Left hindlimb (tissue), 1 donor: ENCODE results near the gene PRAMEF12.
"Not testable (repeated sequence)": the region's sequence is repeated elsewhere in the genome, so short reads cannot be mapped to it uniquely, and the experiment has no call there.

Source experiments
- DNase-seq: peaks from one replicate; pipeline ENCODE4 v3.0.0-alpha.2; 2018

Gene PRAMEF12

DNA sequence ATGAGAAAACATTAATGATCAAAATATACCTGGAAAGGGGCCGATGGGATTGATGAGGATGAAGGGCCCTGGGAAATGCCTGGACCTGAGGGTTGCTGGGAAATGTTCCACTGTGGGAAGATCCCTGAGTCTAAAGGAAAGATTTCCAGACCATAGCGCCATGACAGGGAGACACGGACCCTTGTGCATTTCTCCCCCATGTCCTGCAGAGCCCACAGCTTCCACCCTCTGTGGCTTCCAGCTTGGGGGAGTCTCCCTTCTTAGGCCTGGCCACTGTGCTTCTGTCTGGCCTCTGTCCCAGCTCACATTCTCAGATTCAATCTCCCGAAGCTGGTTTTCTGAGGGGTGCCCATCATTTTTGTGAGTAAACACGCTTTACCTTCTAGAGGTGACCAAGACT, 1.0 kb upstream of the PRAMEF12 start:
- DNase-seq = no peak

DNA sequence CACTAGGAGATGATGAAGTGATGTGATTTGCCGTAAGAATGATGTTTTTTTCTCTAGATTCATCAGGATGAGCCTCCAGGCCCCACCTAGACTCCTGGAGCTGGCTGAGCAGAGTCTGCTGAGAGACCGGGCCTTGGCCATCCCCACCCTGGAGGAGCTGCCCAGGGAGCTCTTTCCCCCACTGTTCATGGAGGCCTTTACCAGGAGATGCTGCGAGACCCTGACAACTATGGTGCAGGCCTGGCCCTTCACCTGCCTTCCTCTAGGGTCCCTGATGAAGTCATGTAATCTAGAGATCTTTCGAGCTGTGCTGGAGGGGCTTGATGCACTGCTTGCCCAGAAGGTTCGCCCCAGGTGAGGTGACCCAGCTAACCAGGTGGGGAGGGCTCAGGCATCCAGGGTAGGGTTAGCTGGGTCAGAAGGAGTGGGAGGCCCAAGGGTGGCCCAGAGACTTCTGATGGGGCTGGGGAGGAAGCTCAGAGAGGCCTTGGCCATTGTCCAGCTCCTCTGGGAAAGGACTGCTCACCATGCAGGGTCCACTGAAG, 1.3 kb downstream of the PRAMEF12 start:
- DNase-seq = no peak

DNA sequence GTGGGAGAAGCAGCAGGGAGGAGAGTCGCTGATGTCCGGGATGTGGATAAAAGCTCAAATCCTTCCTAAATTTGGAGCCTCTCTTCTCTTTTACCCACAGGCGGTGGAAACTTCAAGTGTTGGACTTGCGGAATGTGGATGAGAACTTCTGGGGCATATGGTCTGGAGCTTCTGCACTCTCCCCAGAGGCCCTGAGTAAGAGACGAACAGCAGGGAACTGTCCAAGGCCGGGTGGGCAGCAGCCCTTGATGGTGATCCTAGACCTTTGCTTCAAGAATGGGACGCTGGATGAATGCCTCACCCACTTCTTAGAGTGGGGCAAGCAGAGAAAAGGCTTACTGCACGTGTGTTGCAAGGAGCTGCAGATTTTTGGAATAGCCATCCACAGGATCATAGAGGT, 1.9 kb downstream of the PRAMEF12 start:
- DNase-seq = no peak

DNA sequence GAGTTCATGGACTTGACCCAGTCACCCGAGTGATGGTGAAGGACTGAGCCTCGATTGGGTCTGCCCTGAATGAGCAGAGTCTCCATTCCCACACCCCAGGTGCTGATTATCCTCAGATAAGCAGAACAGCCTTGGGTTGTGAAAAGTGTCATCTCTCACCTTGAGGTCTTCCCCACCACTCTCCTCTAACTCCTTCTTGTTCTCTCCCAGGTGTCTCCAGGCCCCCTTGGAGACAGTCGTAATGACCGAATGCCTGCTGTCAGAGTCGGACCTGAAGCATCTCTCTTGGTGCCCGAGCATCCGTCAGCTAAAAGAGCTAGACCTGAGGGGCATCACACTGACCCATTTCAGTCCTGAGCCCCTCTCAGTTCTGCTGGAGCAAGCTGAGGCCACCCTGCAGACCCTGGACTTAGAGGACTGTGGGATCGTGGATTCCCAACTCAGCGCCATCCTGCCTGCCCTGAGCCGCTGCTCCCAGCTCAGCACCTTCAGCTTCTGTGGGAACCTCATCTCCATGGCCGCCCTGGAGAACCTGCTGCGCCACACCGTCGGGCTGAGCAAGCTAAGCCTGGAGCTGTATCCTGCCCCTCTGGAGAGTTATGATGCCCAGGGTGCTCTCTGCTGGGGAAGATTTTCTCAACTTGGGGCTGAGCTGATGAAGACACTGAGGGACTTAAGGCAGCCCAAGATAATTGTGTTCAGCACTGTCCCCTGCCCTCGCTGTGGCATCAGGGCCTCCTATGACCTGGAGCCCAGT, 3.4 kb downstream of the PRAMEF12 start:
- no peak for DNase-seq

DNA sequence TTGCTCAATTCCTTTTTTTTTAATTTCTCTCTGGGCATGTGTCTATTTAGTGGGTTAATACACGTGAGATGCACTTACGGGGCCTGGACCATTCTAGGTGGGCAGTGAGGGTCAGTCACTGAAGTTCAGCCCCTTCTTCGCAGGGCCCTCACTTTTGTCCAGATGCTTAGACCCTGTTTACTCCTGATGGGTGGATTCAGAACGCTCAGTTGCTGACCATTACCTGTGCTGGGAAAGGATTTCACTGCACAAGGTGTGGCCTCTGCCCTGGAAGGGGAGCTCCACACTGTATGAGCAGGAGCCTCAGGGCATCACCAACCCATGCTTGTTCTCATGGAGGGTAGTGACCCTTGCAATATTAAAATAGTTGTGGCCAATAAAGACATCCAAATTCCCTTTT, 4.5 kb downstream of the PRAMEF12 start:
- no peak for DNase-seq

DNA sequence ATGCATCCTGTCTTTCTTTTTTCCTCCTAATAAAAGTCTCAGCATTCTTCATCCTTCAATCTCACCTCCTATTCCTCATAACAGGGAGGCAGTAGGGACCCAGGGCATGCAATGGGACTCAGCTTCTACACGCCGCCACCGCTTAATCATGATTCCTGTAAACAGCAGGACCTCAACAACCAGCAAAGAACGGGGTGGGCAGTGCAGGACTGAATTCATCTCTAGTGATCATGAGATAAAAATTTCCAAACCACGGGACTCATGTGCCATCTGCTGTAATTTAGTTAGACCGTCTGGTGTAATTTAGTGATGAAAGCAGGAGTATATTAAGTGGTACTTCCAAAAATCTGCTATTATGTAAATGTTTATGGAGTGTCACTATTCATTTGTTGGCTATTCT, 5.4 kb downstream of the PRAMEF12 start:
- no peak for DNase-seq

DNA sequence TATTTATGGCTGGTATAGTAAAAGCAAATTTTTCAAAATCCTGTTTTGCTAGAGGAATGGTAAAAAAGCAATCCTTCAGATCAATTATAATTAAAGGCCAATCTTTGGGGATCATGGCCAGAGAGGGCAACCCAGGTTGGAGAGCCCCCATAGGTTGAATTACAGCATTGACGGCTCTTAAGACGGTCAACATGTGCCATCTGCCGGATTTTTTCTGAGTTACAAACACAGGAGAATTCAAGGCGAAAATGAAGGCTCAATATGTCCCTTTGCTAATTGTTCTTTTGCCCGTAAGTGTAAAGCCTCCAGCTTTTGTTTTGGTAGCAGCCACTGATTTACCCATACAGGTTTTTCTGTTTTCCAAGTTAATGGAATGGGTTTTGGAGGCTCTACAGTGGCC, 8.0 kb downstream of the PRAMEF12 start:
- DNase-seq = not testable (repeated sequence)

DNA sequence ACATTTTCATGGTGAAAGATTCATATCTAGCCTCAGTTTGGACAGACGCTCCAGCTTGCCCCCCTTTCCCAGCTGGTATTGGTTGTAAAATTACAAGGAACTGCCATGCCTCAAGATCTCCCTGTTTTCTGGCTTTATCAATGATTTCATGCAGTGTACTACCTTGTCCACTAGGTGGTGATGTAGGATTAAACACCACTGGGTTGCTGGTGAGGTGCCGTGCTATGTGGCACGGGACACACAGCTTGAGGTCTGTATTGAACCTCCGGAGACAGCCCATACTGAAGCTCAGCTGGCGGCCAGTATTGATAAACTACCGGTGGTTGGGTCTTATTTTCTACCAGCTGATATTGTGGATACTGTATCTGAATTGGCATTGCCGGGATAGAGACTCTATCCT, 10.2 kb downstream of the PRAMEF12 start:
- DNase-seq = not testable (repeated sequence)

DNA sequence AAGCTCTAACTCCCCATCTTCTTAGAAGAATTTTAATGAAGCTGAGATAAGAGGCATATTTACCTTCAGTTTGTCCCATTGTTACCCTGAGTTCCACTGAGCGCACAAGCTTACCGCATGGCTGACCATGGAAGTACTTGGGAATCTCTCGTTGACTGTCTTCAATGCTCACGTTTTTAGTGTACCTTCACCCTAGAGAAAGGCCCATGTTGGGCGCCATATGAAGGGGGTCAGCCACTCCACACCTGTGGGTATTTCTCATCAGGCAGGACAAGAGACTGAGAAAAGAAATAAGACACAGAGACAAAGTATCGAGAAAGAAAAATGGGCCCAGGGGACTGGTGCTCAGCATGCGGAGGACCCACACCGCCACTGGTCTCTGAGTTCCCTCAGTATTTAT, 11.2 kb downstream of the PRAMEF12 start:
- not testable (repeated sequence) for DNase-seq

DNA sequence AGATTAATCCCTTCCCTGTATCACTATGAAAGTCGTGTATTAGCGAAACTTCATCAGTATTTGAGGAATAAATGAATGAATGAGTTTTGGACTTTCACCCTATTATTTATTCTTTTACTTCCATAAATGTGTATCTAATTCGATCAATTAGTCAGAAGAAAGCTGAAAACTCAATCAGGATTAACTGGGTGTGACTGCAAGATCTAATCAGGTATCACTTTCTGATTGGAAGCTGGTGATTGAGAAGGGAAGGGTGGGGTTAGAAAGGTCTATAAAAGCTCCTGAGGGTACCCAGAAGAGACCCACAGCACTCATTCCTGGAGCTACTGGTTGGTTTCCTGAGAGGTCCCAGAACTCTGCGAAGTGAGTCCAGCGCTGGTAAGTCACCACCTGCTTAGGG, 17.6 kb downstream of the PRAMEF12 start, which contains the start of gene PRAMEF1:
Gene PRAMEF1, plus strand, starts transcription at position 301 of the 400 bp plus-strand sequence. CDS start 1,831 bp downstream, outside the sequence.
- DNase-seq = not testable (repeated sequence)

DNA sequence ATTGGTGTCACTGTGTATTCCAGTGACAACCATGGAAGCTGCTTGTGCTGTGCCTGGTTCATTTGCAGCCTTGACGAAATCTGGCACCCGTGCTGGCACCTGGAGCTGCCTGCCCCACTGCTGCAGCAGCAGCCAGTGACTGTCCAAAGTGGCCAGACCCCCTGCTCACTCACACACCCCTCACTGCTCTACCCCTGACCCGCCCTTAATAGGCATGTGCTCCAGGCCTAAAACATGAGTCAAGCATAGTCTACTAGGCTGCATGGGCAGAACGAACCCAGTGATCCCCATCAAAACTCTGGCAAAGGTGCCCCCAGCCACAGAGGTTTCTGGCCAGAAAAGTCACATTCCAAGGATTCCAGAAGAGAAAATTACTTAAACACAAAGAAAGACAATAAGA, 25.4 kb downstream of the PRAMEF12 start:
- no peak for DNase-seq

DNA sequence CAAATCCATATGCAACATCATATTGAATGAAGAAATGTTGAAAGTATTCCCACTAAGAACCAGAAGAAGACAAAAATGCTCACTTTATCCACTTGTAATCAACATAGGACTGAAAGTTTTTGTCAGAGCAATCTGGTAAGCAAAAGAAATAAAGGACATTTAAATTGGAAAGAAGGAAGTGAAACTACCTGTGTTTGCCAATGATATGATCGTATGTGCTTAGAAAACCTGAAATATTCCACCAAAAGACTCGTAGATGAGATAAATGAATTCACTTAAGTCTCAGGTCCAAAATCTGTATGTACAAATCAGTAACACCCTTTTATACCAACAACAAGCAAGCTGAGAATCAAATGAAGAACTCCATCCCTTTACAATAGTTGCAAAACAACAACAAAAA, 26.2 kb downstream of the PRAMEF12 start:
- DNase-seq = no peak

DNA sequence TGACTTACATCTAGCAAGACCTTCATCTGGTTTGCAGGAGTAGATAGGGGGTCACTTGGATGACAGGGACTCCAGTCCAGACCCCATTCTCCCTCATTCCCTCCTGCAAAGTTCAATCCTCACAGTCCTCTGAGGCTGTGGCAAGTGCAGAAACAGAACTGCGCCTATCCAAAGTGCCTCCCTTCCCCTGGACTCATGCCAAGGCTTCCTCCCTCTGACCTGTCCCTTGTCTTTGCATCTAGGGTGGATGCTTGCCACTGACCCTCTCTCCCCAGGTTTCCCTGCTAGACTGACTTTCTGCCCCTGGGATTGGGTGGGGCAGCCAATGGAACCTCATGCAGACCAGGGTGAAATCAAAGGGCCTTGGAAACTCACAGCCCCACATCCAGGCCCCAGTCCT, 36.4 kb downstream of the PRAMEF12 start:
- no peak for DNase-seq

DNA sequence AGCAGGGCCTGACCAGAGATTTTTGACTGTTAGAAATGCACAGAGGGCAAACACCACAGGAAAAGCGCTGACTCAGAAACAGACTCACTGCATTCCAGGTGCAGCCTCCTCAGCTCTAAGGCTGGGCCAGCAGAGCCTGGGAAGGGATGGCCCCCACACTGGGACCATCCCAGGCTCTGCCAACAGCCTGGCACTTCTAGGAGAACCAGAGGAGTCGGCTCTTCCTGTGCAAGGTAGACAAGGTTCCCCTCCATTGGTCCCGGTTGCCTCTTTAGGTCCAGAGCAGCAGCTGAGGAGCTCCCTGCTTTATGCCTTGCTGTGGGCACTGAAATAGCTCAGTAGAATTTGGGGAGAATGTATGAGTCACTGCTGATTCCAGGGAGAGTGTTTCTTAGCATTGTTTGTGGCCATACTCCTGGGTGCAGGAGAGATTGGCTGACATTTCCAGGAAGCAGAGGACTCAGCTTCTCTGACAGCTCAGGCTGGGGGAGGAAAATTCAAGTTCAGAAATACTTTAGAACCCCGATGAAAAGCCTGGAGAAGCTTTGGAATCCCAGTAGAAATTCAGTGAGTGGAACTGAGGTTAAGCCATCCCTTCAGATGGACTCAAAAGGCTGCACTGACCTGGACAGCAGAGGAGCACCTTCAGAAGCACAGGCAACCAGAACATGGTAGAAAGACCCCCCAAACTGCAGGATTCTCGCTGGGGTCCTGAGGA, 37.3 kb downstream of the PRAMEF12 start:
- no peak for DNase-seq

DNA sequence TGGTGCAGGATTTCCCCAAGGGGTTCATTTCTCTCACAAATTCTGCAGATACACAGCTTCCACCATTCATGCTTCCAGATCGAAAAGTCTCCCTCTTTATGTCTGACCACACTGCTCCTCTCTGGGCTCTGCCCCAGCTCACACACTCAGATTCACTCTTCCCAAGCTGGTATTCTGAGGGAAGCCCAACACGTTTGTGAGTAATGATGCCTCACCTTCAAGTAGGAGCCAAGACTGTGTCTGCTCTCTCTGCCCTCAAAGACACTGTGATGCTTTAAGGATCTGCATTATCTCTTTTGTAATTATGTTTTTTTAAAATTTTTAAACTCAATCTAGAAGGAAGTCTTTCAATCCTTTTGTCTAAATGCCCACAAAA, 37.9 kb downstream of the PRAMEF12 start:
- DNase-seq = no peak

DNA sequence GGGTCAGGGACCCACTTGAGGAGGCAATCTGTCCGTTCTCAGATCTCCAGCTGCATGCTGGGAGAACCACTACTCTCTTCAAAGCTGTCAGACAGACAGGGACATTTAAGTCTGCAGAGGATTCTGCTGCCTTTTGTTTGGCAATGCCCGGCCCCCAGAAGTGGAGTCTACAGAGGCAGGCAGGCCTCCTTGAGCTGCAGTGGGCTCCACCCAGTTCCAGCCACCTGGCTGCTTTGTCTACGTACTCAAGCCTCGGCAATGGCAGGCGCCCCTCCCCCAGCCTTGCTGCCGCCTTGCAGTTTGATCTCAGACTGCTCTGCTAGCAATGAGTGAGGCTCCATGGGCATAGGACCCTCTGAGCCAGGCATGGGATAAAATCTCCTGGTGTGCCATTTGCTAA, 45.5 kb downstream of the PRAMEF12 start:
- DNase-seq = not testable (repeated sequence)
